ENCODE data around the gene SULF2. TPM values are rescaled to one million over a fixed set of nuclear protein-coding genes. Genes with fewer than 3 reads are reported as not detected.

The SULF2 gene
- total and polyA plus RNA-seq, 4 donors, result 8.1 to 25.4 (median 12.0) TPM

GRCh38 chr20:47670913-47671312, 114.4 kb downstream of the SULF2 start:
- TF ChIP-seq HNF4G (IDR thresholded peaks at IDR 0.05) (no peak), REST (IDR thresholded peaks at IDR 0.05) (no peak), RAD21 (IDR thresholded peaks at IDR 0.05) (no peak), TAF1 (conservative IDR thresholded peaks at IDR 0.05) (no peak), YY1 (IDR thresholded peaks at IDR 0.05) (no peak), MAX (IDR thresholded peaks at IDR 0.05) (no peak), SP1 (IDR thresholded peaks at IDR 0.05) (no peak), JUND (IDR thresholded peaks at IDR 0.05) (no peak), ATF3 (IDR thresholded peaks at IDR 0.05) (no peak), FOXA1 (IDR thresholded peaks at IDR 0.05) (no peak), HNF4A (conservative IDR thresholded peaks at IDR 0.05) (no peak)
- Histone ChIP-seq H3K36me3 (ENCODE audit: control insufficient read depth in 4 of 4, insufficient read depth in 3 of 4, low read depth in 1 of 4, low read length in 3 of 4) (peaks cover 0 to 2% (median 0%) of the 10 kb centered on the region in 4 donors), H3K4me1 (ENCODE audit: control insufficient read depth in 4 of 4, insufficient read depth in 4 of 4, low read length in 3 of 4) (peaks cover 2 to 10% (median 5%) of the 10 kb centered on the region in 4 donors), H3K27ac (ENCODE audit: low read depth in 1 of 2, low read length in 2 of 2) (no peak overlapping the region), H3K4me3 (ENCODE audit: low read depth in 1 of 3, low read length in 3 of 3) (no peak overlapping the region), H3K9ac (ENCODE audit: low read depth in 1 of 2, low read length in 2 of 2) (no peak overlapping the region), H3K27me3 (ENCODE audit: control insufficient read depth in 4 of 4, insufficient read depth in 4 of 4, low read length in 3 of 4) (no peaks in the 10 kb centered on the region), H3K9me3 (ENCODE audit: control insufficient read depth in 4 of 4, low read length in 3 of 4) (no peaks in the 10 kb centered on the region)
- no peak for DNase-seq (ENCODE audit: low spot score)
- 95% methylated on average over 10 of the region's 10 CpGs for WGBS

GRCh38 chr20:47669927-47670890, 115.1 kb downstream of the SULF2 start:
- H3K4me3 ChIP-seq (ENCODE audit: low read depth in 1 of 3, low read length in 3 of 3), result no peak overlapping the region
- H3K27me3 ChIP-seq (ENCODE audit: control insufficient read depth in 4 of 4, insufficient read depth in 4 of 4, low read length in 3 of 4), result no peaks in the 10 kb centered on the region
- TF ChIP-seq FOXA2 (IDR thresholded peaks at IDR 0.05), result no peak
- TF ChIP-seq GABPA (IDR thresholded peaks at IDR 0.05 in 1 of 2, conservative IDR thresholded peaks at IDR 0.05 in 1 of 2), result no peak
- no peak for TF ChIP-seq HNF4A (conservative IDR thresholded peaks at IDR 0.05)
- no peak for TF ChIP-seq RAD21 (IDR thresholded peaks at IDR 0.05)
- no peak for TF ChIP-seq YY1 (IDR thresholded peaks at IDR 0.05)
- TF ChIP-seq SP1 (IDR thresholded peaks at IDR 0.05), result no peak
- no peak for TF ChIP-seq JUND (IDR thresholded peaks at IDR 0.05)
- no peak for TF ChIP-seq NR2F2 (IDR thresholded peaks at IDR 0.05)
- no peak for TF ChIP-seq RXRA (IDR thresholded peaks at IDR 0.05)
- H3K36me3 ChIP-seq (ENCODE audit: control insufficient read depth in 4 of 4, insufficient read depth in 3 of 4, low read depth in 1 of 4, low read length in 3 of 4), result peaks cover 0 to 2% (median 0%) of the 10 kb centered on the region in 4 donors
- no peak overlapping the region for H3K9ac ChIP-seq (ENCODE audit: low read depth in 1 of 2, low read length in 2 of 2)
- WGBS, result 94% methylated on average over 22 of the region's 22 CpGs
- no peaks in the 10 kb centered on the region for H3K9me3 ChIP-seq (ENCODE audit: control insufficient read depth in 4 of 4, low read length in 3 of 4)
- peaks cover 2 to 10% (median 5%) of the 10 kb centered on the region in 4 donors for H3K4me1 ChIP-seq (ENCODE audit: control insufficient read depth in 4 of 4, insufficient read depth in 4 of 4, low read length in 3 of 4)
- H3K27ac ChIP-seq (ENCODE audit: low read depth in 1 of 2, low read length in 2 of 2), result no peak overlapping the region
- DNase-seq (ENCODE audit: low spot score), result no peak
